GM19025 (cell line): ENCODE results near the gene STING1.
"Not testable (repeated sequence)": the region's sequence is repeated elsewhere in the genome, so short reads cannot be mapped to it uniquely, and the experiment has no call there.

Source experiments
- ATAC-seq: cut with Tn5 transposase; IDR thresholded peaks from one replicate; pipeline ENCODE4 v1.9.1; 2021; ENCODE audit warnings: mild to moderate bottlenecking, low read depth, moderate library complexity; ENCODE audit not compliant: unreplicated experiment

Gene STING1

GRCh38 chr5:139482050-139482889, at the start of gene STING1:
TSS of gene STING1 (minus strand) at chr5:139482758. CDS start at chr5:139481704, 1,054 bp downstream.
- ATAC-seq, result no peak

GRCh38 chr5:139531772-139532169, 49.2 kb upstream of the STING1 start:
- no peak for ATAC-seq

GRCh38 chr5:139530079-139530478, 47.5 kb upstream of the STING1 start:
- ATAC-seq, result not testable (repeated sequence)

GRCh38 chr5:139528695-139529094, 46.1 kb upstream of the STING1 start:
- not testable (repeated sequence) for ATAC-seq

- ATAC-seq, result not testable (repeated sequence)
These were observed 45.4 kb upstream of the STING1 start for GRCh38 chr5:139527896-139528467.

- not testable (repeated sequence) for ATAC-seq
These were observed 44.5 kb upstream of the STING1 start for GRCh38 chr5:139527090-139527470.

GRCh38 chr5:139526309-139527089, 43.9 kb upstream of the STING1 start:
- ATAC-seq, result not testable (repeated sequence)

GRCh38 chr5:139525586-139526308, 43.2 kb upstream of the STING1 start:
- not testable (repeated sequence) for ATAC-seq

- no peak for ATAC-seq
These were observed 42.5 kb upstream of the STING1 start for GRCh38 chr5:139524940-139525585.

GRCh38 chr5:139524446-139524845, 41.9 kb upstream of the STING1 start:
- ATAC-seq, result no peak

GRCh38 chr5:139523635-139524445, 41.3 kb upstream of the STING1 start:
- no peak for ATAC-seq

- ATAC-seq, result peak; percentile 85
These were observed 35.4 kb upstream of the STING1 start for GRCh38 chr5:139517683-139518564.

GRCh38 chr5:139514486-139514856, 31.9 kb upstream of the STING1 start:
- no peak for ATAC-seq

- no peak for ATAC-seq
These were observed 31.4 kb upstream of the STING1 start for GRCh38 chr5:139513852-139514485.

- ATAC-seq, result peak; percentile 47
These were observed 30.9 kb upstream of the STING1 start for GRCh38 chr5:139513434-139513833.

- no peak for ATAC-seq
These were observed 30.3 kb upstream of the STING1 start for GRCh38 chr5:139512786-139513390.

- not testable (repeated sequence) for ATAC-seq
These were observed 22.2 kb upstream of the STING1 start for GRCh38 chr5:139504722-139505121.
